Measurements from ENCODE around the gene ARHGEF7. TPM values are rescaled to one million over a fixed set of nuclear protein-coding genes. Genes with fewer than 3 reads are reported as not detected.
"Not testable (repeated sequence)": the region's sequence is repeated elsewhere in the genome, so short reads cannot be mapped to it uniquely, and the experiment has no call there.

The ARHGEF7 gene
- total RNA-seq, 2 experiments from 2014 or later, result 67.9 to 68.9 TPM

- no peaks in the 10 kb centered on the region for H3K27me3 Mint-ChIP-seq
- POLR2A ChIA-PET, result interaction anchor here (1.5 to 2.2 kb wide), 2 partner anchors 32 to 271 kb away, joined by 6 to 9 read pairs; partner anchors contain the start of gene ANKRD10
- H3K27ac Mint-ChIP-seq, result peak overlapping the region; percentile 81
- peaks cover 87% of the 10 kb centered on the region for H3K4me1 Mint-ChIP-seq
- CTCF ChIA-PET, result interaction anchor here (2.5 kb wide), 1 partner anchor 31 kb away, joined by 6 read pairs; no protein-coding TSS in a partner anchor
- peaks cover 29% of the 10 kb centered on the region for H3K36me3 Mint-ChIP-seq (ENCODE audit: low read depth)
- H3K9me3 Mint-ChIP-seq, result no peaks in the 10 kb centered on the region
- peak overlapping the region; percentile 36 for H3K4me3 Mint-ChIP-seq
- peak; percentile 47 for DNase-seq
Observed at GRCh38 chr13:111184458-111185401, 69.6 kb downstream of the ARHGEF7 start.

GRCh38 chr13:111186305-111186935 lies 71.3 kb downstream of the ARHGEF7 start:
- peaks cover 89% of the 10 kb centered on the region for H3K4me1 Mint-ChIP-seq
- CTCF ChIA-PET, result interaction anchor here (1.3 kb wide), 1 partner anchor 119 kb away, joined by 3 read pairs; no protein-coding TSS in a partner anchor
- POLR2A ChIA-PET, result no interaction called here
- DNase-seq, result no peak
- H3K27me3 Mint-ChIP-seq, result no peaks in the 10 kb centered on the region
- H3K4me3 Mint-ChIP-seq, result no peak overlapping the region
- peaks cover 10% of the 10 kb centered on the region for H3K9me3 Mint-ChIP-seq
- peaks cover 32% of the 10 kb centered on the region for H3K36me3 Mint-ChIP-seq (ENCODE audit: low read depth)
- no peak overlapping the region for H3K27ac Mint-ChIP-seq

GRCh38 chr13:111187960-111188541 lies 72.9 kb downstream of the ARHGEF7 start:
- DNase-seq, result no peak
- ChIA-PET POLR2A (interaction anchor here (1.7 kb wide), 1 partner anchor 11 kb away, joined by 6 read pairs; no protein-coding TSS in a partner anchor), CTCF (interaction anchor here (1.0 to 1.3 kb wide), 2 partner anchors 120 to 243 kb away, joined by 3 read pairs; no protein-coding TSS in a partner anchor)
- no peak overlapping the region for H3K4me3 Mint-ChIP-seq
- peaks cover 36% of the 10 kb centered on the region for H3K36me3 Mint-ChIP-seq (ENCODE audit: low read depth)
- peaks cover 84% of the 10 kb centered on the region for H3K4me1 Mint-ChIP-seq
- H3K27ac Mint-ChIP-seq, result peak overlapping the region; percentile 81
- H3K27me3 Mint-ChIP-seq, result no peaks in the 10 kb centered on the region
- H3K9me3 Mint-ChIP-seq, result peaks cover 17% of the 10 kb centered on the region

GRCh38 chr13:111189064-111189505 lies 74.0 kb downstream of the ARHGEF7 start:
- Mint-ChIP-seq H3K27ac (peak overlapping the region; percentile 81), H3K4me1 (peaks cover 74% of the 10 kb centered on the region), H3K9me3 (peaks cover 21% of the 10 kb centered on the region), H3K4me3 (peak overlapping the region; percentile 57), H3K36me3 (ENCODE audit: low read depth) (peaks cover 39% of the 10 kb centered on the region)
- not testable (repeated sequence) for H3K27me3 Mint-ChIP-seq
- DNase-seq, result peak; percentile 81
- POLR2A ChIA-PET, result interaction anchor here (1.0 to 1.9 kb wide), 6 partner anchors 9 to 177 kb away, joined by 3 to 14 read pairs (median 4); no protein-coding TSS in a partner anchor
- CTCF ChIA-PET, result interaction anchor here (0.9 to 1.7 kb wide), 4 partner anchors 22 to 275 kb away, joined by 3 to 4 read pairs (median 4); no protein-coding TSS in a partner anchor

- Mint-ChIP-seq H3K9me3 (peaks cover 21% of the 10 kb centered on the region), H3K4me3 (peak overlapping the region; percentile 57), H3K4me1 (peaks cover 71% of the 10 kb centered on the region), H3K36me3 (ENCODE audit: low read depth) (peaks cover 40% of the 10 kb centered on the region), H3K27ac (peak overlapping the region; percentile 81)
- not testable (repeated sequence) for H3K27me3 Mint-ChIP-seq, DNase-seq
- ChIA-PET CTCF (interaction anchor here (0.9 to 1.7 kb wide), 4 partner anchors 22 to 276 kb away, joined by 3 to 4 read pairs (median 4); no protein-coding TSS in a partner anchor), POLR2A (interaction anchor here (1.0 to 1.9 kb wide), 6 partner anchors 9 to 178 kb away, joined by 3 to 14 read pairs (median 4); no protein-coding TSS in a partner anchor)
Observed at GRCh38 chr13:111189516-111189915, 74.4 kb downstream of the ARHGEF7 start.

GRCh38 chr13:111193223-111193622 lies 78.1 kb downstream of the ARHGEF7 start:
- Mint-ChIP-seq H3K4me1 (peaks cover 37% of the 10 kb centered on the region), H3K36me3 (ENCODE audit: low read depth) (peaks cover 68% of the 10 kb centered on the region), H3K9me3 (peaks cover 26% of the 10 kb centered on the region)
- CTCF ChIA-PET, H3K27me3 Mint-ChIP-seq, DNase-seq, H3K4me3 Mint-ChIP-seq, H3K27ac Mint-ChIP-seq, POLR2A ChIA-PET: not testable (repeated sequence)

- H3K4me3 Mint-ChIP-seq, POLR2A ChIA-PET, H3K27ac Mint-ChIP-seq, DNase-seq, H3K27me3 Mint-ChIP-seq, CTCF ChIA-PET: not testable (repeated sequence)
- peaks cover 23% of the 10 kb centered on the region for H3K4me1 Mint-ChIP-seq
- peaks cover 77% of the 10 kb centered on the region for H3K36me3 Mint-ChIP-seq (ENCODE audit: low read depth)
- H3K9me3 Mint-ChIP-seq, result peaks cover 29% of the 10 kb centered on the region
Observed at GRCh38 chr13:111194651-111195050, 79.5 kb downstream of the ARHGEF7 start.

GRCh38 chr13:111198732-111199378 lies 83.7 kb downstream of the ARHGEF7 start:
- POLR2A ChIA-PET, H3K4me3 Mint-ChIP-seq, H3K9me3 Mint-ChIP-seq, H3K27ac Mint-ChIP-seq, H3K27me3 Mint-ChIP-seq, CTCF ChIA-PET, DNase-seq: not testable (repeated sequence)
- Mint-ChIP-seq H3K36me3 (ENCODE audit: low read depth) (peaks cover 58% of the 10 kb centered on the region), H3K4me1 (peaks cover 34% of the 10 kb centered on the region)

- ChIA-PET POLR2A (interaction anchor here (1.1 kb wide), 1 partner anchor 12 kb away, joined by 3 read pairs; no protein-coding TSS in a partner anchor), CTCF (no interaction called here)
- no peaks in the 10 kb centered on the region for H3K27me3 Mint-ChIP-seq
- no peak overlapping the region for H3K27ac Mint-ChIP-seq
- no peak overlapping the region for H3K4me3 Mint-ChIP-seq
- DNase-seq, result no peak
- peaks cover 8% of the 10 kb centered on the region for H3K9me3 Mint-ChIP-seq
- peaks cover 41% of the 10 kb centered on the region for H3K36me3 Mint-ChIP-seq (ENCODE audit: low read depth)
- H3K4me1 Mint-ChIP-seq, result peaks cover 39% of the 10 kb centered on the region
Observed at GRCh38 chr13:111201304-111201940, 86.3 kb downstream of the ARHGEF7 start.

- peaks cover 39% of the 10 kb centered on the region for H3K4me1 Mint-ChIP-seq
- peaks cover 33% of the 10 kb centered on the region for H3K36me3 Mint-ChIP-seq (ENCODE audit: low read depth)
- H3K27me3 Mint-ChIP-seq, result no peaks in the 10 kb centered on the region
- DNase-seq, result no peak
- ChIA-PET POLR2A (interaction anchor here (1.1 to 1.9 kb wide), 3 partner anchors 9 to 22 kb away, joined by 3 to 7 read pairs (median 3); no protein-coding TSS in a partner anchor), CTCF (no interaction called here)
- peaks cover 8% of the 10 kb centered on the region for H3K9me3 Mint-ChIP-seq
- H3K27ac Mint-ChIP-seq, result no peak overlapping the region
- H3K4me3 Mint-ChIP-seq, result no peak overlapping the region
Observed at GRCh38 chr13:111202156-111202621, 87.1 kb downstream of the ARHGEF7 start.

- H3K27ac Mint-ChIP-seq, result peak overlapping the region; percentile 10
- no peak overlapping the region for H3K4me3 Mint-ChIP-seq
- H3K27me3 Mint-ChIP-seq, result no peaks in the 10 kb centered on the region
- CTCF ChIA-PET, result interaction anchor here (1.3 kb wide), 2 partner anchors 13 to 136 kb away, joined by 3 to 5 read pairs; no protein-coding TSS in a partner anchor
- H3K9me3 Mint-ChIP-seq, result peaks cover 5% of the 10 kb centered on the region
- H3K4me1 Mint-ChIP-seq, result peaks cover 39% of the 10 kb centered on the region
- peaks cover 33% of the 10 kb centered on the region for H3K36me3 Mint-ChIP-seq (ENCODE audit: low read depth)
- POLR2A ChIA-PET, result interaction anchor here (1.1 to 1.9 kb wide), 3 partner anchors 9 to 23 kb away, joined by 3 to 7 read pairs (median 3); no protein-coding TSS in a partner anchor
- no peak for DNase-seq
Observed at GRCh38 chr13:111202745-111203144, 87.6 kb downstream of the ARHGEF7 start.

Measured in activated CD4-positive, alpha-beta memory T cell treated with anti-CD3 and anti-CD28 coated beads, Interleukin-2, amount 10 ng/mL, durations not matched to agents 7 days and 5 days (primary cell).